GM18502 (cell line): ENCODE data around the gene MITF.

ENCODE experiments used
- ATAC-seq: cut with Tn5 transposase; IDR thresholded peaks from one replicate; pipeline ENCODE4 v1.9.1; 2021; ENCODE audit warnings: mild to moderate bottlenecking; ENCODE audit not compliant: unreplicated experiment, poor library complexity

The MITF gene

DNA sequence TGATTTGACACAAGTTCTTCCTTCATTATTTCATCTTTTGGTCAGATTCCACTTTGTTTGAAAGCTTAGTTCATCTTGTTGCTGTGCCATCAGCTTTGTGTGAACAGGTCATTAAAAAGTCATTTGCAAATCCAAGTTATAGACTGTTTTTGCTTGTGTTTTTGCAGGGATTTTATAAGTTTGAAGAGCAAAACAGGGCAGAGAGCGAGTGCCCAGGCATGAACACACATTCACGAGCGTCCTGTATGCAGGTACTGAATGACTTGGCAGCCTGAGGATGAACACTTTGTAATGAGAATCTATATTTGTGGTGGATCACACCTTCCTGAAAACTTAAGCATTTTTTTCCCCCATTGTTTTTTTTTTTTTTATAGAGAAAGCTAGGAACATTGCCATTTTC is 199.7 kb downstream of the MITF start:
- no peak for ATAC-seq

DNA sequence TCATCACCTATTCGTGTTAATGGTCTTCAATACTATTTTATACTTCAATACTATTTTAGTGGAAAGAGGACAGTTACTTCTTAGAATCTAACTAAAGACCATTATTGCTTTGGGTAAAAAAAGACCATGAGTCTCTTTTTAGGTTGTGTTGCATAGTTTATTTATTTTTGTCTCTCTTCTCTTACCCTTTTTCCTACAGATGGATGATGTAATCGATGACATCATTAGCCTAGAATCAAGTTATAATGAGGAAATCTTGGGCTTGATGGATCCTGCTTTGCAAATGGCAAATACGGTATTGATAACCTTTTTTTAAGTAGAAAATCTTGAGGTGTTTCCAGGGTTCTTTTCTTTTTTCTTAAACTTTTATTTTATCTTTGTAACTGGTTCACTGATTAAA is 201.8 kb downstream of the MITF start:
- no peak for ATAC-seq

DNA sequence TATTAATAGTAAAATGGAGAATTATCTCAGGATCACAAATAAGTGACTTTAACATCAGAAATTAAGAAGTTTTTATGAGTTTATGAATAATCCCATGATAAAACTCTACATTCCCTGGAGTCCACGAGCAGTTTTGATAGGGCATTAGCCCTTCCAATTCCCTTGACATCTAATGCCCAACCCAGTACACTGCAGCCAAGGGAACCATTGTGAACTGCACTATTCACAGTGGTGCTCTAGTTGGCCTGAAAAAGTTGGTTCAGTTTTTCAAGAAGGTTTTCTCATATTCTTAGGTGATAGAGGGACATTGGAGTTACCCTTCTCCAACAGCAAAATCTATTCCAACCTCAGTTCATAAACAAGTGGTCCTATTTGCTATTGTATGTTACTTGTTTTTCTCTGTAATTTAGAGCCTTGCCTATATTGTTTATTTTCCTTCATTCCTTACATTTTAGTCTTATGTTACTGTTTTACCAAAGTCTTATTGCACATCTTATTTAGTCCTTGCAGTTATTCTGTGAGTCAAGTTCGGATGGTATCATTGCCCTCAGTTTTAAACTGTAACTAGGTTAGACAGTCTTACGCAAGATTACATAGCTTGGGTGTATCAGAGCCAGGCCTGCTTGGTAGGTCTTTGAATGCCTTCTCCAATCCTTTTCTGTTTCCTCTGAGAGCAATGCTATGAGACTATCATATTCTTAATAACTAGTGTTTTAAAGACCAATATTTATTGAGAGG is 202.3 kb downstream of the MITF start:
- no peak for ATAC-seq

DNA sequence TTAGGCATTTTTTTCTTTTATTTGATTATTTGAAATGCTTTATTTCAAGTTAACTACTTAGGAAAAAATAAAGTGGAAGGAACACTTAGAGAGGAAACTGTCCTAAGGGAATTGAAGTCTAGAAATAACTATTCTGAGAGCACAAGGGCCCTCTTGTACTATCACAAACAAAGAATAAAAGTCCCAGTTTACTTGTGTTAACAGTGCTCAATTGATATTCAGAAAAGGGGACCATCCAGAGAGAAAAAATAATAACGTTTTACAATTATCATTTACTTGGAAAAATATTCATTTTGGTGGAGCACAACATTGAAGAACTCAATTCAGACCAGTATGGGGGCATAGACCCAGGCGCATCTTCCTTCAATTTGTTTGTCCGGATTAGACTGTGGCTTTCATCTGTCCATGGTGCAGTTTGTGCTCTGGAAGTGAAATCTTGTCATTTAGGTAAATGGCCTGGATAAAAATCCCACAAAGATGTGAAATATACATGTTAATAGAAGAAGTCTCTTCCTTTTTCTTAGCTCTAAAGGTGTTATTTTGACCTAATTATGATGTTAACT is 205.7 kb downstream of the MITF start:
- no peak for ATAC-seq

DNA sequence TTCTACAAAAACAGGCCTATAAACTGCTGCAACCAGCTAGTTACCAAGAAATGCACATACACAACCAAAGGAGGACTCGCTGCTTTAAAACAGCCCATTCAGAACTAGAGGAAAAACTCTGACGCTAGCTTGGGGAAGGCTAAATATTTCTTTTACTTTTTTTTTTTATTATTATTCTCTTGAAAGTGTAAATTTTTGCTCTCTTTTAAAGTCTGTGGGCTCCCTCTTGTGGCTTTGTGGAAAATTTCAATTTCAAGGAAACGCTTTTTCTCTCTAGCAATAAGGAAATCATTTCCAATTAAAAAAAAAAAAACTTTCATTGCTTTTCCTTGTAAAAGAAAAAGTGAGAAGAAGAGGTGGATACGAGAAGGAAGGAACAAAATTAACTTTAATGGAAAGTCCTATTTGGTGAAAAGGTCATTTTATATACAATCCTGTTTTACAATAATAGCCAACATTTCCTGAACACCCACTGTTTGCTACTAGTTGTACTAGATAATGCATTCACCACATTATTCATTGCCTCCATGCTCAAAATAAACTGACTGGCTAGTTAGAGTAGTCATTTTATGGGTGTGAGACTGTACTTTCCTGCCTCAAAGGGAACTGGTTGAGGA is 209.1 kb downstream of the MITF start:
- no peak for ATAC-seq

DNA sequence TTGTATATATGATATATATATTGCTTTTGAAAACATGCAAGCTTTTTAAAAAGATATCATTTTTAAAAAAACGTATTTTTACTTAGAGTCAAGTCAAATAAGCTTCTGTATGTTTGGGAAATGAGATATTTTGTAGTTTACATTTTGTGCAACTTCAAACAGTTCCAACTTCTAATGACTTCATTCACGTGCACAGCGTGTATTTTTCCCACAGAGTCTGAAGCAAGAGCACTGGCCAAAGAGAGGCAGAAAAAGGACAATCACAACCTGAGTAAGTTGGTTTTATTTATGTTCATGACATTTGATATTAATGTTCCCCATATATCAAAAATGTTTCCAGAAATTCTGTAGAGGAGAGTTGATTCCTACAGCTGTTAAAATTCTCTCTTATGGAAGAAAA is 212.4 kb downstream of the MITF start:
- ATAC-seq, result no peak

DNA sequence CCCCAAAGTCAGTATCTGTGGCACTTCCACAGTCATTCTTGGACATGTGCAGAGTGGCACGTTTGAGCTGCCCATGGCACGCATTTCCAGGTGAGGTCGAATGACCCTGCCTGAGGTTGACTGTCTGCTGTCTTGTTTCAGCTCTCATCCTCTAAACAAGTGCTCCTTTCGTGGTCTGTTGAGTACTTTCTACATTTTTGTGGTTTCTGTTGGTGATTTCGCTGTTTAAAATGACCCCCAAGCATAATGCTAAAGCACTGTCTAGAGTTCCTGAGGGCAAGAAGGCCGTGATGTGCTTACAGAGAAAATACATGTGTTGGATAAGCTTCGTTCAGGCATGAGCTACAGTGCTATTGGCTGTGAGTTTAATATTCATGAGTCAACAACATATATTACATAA is 220.3 kb downstream of the MITF start:
- no peak for ATAC-seq

DNA sequence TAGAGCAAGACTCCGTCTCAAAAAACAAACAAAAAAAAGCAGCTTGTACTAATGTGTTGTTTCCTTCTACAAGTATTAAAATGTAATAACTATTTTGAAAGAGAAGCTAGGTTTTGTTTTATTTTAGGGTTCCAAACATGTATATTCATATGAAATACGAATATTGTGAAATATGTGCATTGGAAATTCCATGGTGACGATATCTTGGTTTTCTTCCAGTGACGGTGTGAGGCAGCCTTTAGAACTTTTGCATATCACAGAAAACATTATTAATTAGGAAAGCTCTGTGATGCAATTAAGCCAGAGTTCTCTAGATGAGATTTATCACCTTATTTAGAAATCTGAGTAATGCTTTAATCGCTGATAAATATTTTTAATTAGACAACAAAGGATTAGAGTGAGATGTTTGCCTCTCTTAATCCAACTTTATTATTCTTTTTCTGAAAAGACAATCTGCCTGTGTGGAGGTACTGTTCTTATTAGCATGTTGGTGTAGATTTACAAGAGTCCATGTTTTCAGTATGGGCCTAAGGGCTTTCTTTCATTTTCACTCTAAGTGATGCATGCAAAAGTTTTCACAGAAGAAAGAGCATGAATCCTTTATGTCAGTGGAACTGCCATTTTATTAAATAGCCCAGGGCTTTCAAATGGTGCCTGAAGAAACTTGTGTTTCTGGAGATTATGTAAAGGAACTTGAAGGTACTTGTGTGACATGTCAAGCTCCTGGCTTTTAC is 222.6 kb downstream of the MITF start:
- no peak for ATAC-seq

DNA sequence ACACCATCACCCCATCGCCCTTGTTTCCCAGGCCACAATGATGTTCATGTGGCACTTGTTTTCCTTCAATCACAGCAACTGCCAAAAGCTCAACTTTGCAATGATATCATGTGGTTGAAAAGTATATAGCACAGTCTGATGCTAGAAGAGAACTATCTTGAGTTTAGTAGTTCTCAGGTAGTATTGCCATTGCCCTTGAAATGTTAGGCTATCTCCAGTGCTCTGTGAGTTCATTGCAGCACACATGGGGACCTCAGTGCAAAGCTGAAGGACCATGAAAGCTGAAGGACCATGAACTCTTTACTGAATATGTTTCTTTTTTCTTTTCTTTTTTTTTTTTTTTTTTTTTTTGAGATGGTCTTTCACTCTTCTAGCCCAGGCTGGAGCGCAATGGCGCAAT is 224.4 kb downstream of the MITF start:
- ATAC-seq, result no peak

DNA sequence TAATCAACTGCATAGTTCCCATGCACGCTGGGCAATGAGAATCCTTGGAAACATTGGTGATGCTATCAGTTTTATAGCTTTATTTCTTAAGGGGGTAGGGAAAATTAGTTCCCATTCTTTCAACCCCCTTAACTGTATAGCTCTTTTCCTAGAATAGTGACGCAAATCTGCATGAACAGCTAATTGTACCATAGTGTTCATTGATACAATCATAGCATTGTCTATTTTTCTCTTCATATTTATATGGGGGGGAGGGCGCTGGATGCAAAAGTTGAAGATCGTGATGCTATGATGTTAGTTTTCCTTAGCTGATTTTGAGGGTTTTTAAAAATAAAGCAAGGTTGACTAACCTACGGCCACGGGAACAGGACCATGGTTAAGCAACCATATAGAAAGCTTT is 227.9 kb downstream of the MITF start:
- ATAC-seq, result no peak

DNA sequence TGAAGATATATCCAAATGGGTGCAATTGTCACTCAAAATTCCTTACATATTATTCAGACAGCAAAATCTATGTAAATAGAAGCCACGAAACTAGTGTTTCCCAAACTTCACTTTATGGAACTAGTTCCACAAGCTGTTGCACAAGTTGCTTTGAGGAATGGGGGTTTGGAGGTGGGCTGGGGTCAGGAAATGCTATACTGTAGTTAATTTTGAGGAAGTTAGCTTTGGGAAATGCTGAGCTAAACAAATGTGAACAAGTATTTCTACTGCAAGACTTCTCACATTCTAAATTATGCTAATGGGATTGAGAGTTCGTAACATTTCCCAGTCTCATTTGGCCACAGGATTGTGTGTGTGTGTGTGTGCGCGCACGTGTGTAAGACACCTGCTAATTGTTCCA is 231.6 kb downstream of the MITF start:
- no peak for ATAC-seq

DNA sequence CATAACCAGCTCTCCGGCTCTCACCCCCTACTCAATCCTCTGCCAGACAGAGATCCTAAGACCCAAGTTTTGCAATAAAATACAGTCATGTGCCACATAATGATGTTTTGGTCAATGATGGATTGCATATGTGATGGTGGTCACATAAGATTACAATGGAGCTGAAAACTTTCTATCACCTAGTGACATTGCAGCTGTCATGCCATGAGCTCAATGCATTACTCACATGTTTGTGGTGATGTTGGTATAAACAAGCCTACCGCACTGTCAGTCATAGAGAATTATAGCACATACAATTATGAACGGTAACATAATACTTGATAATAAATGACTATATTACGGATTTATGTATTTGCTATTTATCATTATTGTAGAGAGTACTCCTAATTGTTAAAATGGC is 233.4 kb downstream of the MITF start:
- ATAC-seq, result no peak

DNA sequence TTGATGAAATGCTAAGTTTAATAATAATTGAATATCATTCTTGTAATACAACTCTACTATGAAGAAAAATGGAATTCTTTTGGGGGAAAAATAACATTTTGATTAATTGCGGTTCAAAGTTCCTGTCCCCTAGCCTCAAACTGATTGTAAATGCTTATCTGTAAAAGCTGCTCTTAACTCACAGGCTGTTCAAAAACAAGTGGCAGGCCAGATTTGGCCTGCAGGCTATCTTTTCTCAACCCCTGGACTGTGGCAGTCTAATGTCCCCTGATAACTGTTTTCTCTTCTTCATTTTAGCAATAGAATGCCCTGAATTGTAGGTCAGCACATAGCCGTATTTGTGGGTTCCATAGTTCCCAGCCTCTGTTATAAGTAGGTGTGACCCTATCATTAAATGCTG is 236.8 kb downstream of the MITF start:
- ATAC-seq, result no peak

DNA sequence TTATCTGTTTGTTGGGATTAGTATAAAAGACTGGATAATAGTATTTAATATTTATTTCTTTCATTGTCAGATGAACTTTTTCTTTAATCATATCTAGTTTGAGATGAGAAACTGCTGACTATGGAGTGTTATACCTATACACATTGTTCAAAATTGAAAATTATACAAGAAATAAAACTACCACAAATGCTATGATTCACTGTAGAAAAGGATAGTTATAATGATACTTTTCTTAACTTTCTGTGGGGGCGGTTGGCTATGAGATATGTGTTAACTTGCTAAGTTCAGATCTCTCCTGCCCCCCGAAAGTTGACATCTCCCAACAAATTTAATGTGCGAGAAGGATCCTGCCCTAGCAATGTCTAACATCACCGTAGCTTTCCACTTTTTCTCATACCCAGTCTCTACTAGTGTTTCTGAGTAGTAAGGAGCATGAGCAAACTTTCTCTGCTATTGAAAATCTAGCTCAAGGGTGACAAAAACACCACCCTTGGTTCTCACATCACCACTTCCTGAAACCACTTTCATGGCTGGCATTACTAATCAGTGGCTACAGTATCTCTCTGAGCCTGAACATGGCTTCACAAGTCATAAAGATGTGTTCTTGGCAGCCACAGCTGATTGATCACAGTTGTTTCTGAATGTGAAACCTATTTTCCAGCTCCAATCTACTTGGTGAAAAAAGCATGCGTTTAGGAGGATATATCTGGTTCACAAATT is 244.4 kb downstream of the MITF start:
- ATAC-seq, result peak; percentile 69

DNA sequence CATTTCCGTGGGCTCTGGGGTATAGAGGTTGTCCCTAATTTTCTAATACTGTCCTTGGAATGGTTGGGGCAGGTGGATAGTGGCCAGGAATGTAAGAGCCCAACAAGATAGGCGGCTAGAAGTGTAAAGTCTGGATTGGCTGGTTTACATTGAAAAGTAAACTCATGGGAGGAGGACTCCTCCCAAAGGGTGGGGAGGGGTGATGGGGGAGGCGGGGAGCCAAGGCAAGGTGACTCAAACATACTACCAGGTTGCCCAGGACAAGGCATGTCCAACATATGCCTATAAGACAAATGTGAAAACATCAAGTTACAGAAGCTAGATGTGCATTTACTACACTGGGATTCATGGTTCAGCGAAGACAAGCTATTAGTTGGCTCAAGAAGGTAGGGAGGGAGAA is 246.0 kb downstream of the MITF start:
- ATAC-seq, result no peak

DNA sequence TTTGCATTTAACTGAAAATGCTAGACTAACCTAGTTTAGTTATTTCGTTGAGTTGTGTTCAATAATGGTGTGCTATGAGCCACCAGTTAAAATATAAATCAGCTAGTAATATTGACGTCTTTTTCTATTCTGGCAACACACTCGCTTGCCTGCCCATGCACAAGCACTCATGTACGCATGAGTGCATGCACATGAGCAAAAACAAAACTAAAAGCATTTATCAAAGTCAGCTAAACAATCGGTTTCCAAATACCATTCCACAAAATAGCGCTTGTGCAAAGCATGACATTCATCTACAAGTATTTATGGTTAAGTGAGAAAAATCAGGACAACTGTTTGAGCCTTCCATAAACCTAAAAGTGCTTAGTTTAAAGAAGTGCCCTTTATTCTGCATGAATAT is 247.2 kb downstream of the MITF start:
- ATAC-seq, result no peak

DNA sequence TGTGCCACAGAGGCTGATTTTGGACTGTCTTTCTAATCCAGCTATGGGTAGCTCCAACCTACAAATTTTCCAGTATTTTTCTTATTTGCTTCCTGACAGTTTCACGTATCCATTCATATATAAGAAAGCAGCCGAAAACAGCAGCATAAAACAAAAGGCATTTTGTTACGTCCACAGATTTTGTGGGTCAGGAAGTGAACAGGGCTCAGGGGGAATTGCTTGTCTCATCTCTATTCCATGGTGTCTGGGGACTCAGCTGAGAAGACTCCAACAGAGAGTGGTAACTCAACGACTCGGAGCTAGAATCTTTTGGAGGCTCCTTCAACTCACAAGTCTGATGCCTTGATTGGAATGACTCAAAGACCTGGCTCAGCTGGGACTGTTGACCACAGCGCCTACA is 248.6 kb downstream of the MITF start:
- no peak for ATAC-seq

DNA sequence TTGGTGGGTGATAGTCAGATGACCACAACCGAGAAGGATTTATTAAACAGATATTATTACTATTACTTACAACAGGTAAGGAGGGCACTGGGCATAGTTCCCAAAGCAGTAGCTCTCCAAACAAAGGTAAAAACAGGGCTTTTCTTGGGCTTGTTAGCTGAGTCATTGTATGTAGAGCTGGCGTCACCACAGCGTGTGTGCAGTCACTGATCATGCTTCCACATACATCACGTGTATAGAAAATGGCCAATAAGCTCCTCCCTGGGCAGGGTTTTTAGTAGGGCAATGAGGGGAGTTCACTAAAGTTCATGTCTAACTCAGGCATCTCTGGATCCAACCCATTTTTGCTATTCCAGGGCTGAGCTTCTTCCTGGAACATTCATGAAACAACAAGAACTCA is 254.5 kb downstream of the MITF start:
- ATAC-seq, result no peak

DNA sequence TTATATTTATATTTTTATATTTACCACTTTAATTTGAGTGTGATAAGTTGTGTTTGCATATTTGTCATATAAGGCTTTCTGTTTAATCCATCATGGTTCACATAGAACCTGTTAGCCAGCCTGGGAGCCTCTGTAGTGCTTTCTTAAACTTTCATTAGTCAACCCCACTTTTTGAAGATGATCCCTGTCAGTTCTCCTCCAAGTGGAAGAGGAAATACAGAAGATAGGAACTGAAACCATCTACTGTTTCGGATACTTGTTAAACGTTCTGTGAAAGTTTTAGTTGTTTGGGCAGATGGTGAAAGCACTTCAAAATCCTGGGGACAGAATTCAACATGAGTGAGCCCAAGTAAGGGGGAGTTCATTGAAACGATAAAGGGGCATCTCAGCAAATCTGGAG is 255.7 kb downstream of the MITF start:
- ATAC-seq, result no peak

DNA sequence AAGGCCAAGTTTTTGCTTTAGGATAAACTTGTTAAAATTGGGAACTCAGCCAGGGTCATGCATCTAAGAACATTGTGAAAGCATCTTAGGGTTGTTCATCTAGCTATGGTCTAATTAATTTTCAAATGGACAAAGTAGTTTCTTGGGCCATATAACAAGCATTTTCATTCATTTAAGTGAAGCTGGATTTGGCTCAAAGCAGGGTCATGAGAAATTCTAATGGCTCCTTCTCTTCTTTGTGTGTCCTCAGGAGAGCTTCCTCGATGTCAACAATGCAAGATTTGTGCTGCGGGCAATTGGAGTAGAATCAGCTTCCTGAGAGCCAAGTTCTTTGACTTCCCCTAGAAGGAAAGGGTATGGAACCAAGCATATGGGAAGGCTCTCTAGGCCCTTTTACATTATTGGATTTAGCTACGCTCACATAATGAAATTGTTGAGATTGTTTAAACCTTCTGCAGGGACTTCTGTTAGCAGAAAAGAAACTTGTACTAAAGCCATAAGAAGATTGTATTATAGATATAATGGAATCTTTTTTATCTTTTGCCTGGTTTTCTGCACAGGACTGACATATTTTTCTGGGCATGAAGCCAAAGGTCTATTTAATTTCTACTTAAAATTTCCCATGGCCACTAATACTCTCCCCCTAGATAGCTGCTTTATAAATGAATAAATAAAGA is 258.5 kb downstream of the MITF start:
- no peak for ATAC-seq
